K562 (cell line): ENCODE data around the gene IRAK2. TPM values are rescaled to one million over a fixed set of nuclear protein-coding genes. Genes with fewer than 3 reads are reported as not detected.

Source experiments
- DPF2 ChIP-seq: fragments of 450-650 bp; IDR thresholded peaks from 2 replicates; pipeline ENCODE4 v1.6.1; 2016
- EGR1 ChIP-seq: fragments of 450-650 bp; conservative IDR thresholded peaks from 2 replicates; pipeline ENCODE4 v1.6.1; 2017; ENCODE audit warnings: mild to moderate bottlenecking
- HDGF ChIP-seq: fragments of 450-650 bp; IDR thresholded peaks from 2 replicates; pipeline ENCODE4 v1.6.1; 2016
- NR2C1 ChIP-seq, 2 experiments: fragments of 450-650 bp; IDR thresholded peaks; 2 replicates each; pipeline ENCODE4 v1.6.1; 2017; ENCODE audit warnings: mild to moderate bottlenecking in 2 of 2, antibody characterized with exemption in 1 of 2, inconsistent platforms in 1 of 2, missing compliant biosample characterization in 1 of 2, missing genetic modification characterization in 1 of 2
- NRF1 ChIP-seq, 2 experiments: fragments of 450-650 bp; IDR thresholded peaks in 1 of 2; conservative IDR thresholded peaks in 1 of 2; 2 replicates each; pipeline ENCODE4 v1.6.1; 2014; ENCODE audit warnings: mild to moderate bottlenecking in 2 of 2
- polyA plus RNA-seq, 8 experiments: library from polyadenylated mRNA; depleted of rRNA in 4 of 8; stranded (reverse) in 5 of 8; unstranded in 3 of 8; fragments of >200 nt; fragmentation: Nextera tagmentation in 2 of 8; fragmentation: Illumina TruSeq in 1 of 8; extraction: Ambion mirVana in 2 of 8; extraction: Trizol in 1 of 8; gene quantifications; 2 replicates each; pipeline versions ENCODE4 v1.2.1 to v1.2.3, GENCODE V29; 2011 to 2014; ENCODE audit warnings: inconsistent platforms in 1 of 8, missing spikeins in 1 of 8
- total RNA-seq, 7 experiments: library from RNA; depleted of rRNA in 6 of 7; stranded (reverse); fragments of >200 nt in 6 of 7; fragmentation: Illumina TruSeq in 2 of 7; extraction: Trizol in 2 of 7; gene quantifications; 2 replicates each; pipeline versions ENCODE4 v1.2.1 to v1.2.3, GENCODE V29; 2011 to 2021; ENCODE audit warnings: low replicate concordance in 1 of 7
- TF ChIP-seq, protein P1 (sequence below), 2 experiments: IDR thresholded peaks in 1 of 2; conservative IDR thresholded peaks in 1 of 2; 2 replicates each; pipeline ENCODE4 v1.6.1; 2016; ENCODE audit warnings: low read depth in 2 of 2, mild to moderate bottlenecking in 1 of 2, missing compliant biosample characterization in 1 of 2, missing genetic modification characterization in 1 of 2, moderate library complexity in 1 of 2
- TF ChIP-seq, protein P2 (sequence below): fragments of 450-650 bp; IDR thresholded peaks from 2 replicates; pipeline ENCODE4 v1.6.1; 2014; ENCODE audit warnings: low read depth, mild to moderate bottlenecking, moderate library complexity, borderline replicate concordance
- TF ChIP-seq, protein P3 (sequence below), 2 experiments: fragments of 450-650 bp; formaldehyde crosslinking in 1 of 2; IDR thresholded peaks; 2 replicates each; pipeline versions ENCODE4 v1.4.0 to v1.6.1; 2014 to 2020; ENCODE audit warnings: mild to moderate bottlenecking in 2 of 2, borderline replicate concordance in 1 of 2, low read depth in 1 of 2
- TF ChIP-seq, protein P4 (sequence below): sonication (generic); formaldehyde crosslinking; IDR thresholded peaks from 2 replicates; pipeline ENCODE4 v1.8.0; 2023; ENCODE audit warnings: mild to moderate bottlenecking, missing genetic modification reagents
- TF ChIP-seq, protein P5 (sequence below): fragments of 250-450 bp; sonication (Bioruptor Pico); IDR thresholded peaks from 2 replicates; pipeline ENCODE4 v1.5.0; 2020; ENCODE audit warnings: mild to moderate bottlenecking

The IRAK2 gene
- total and polyA plus RNA-seq, 9 of the 15 experiments (the other 6 are each of a cell fraction or from before 2014, with no cell fraction given): 0.42 to 4.4 (median 2.7) TPM

DNA sequence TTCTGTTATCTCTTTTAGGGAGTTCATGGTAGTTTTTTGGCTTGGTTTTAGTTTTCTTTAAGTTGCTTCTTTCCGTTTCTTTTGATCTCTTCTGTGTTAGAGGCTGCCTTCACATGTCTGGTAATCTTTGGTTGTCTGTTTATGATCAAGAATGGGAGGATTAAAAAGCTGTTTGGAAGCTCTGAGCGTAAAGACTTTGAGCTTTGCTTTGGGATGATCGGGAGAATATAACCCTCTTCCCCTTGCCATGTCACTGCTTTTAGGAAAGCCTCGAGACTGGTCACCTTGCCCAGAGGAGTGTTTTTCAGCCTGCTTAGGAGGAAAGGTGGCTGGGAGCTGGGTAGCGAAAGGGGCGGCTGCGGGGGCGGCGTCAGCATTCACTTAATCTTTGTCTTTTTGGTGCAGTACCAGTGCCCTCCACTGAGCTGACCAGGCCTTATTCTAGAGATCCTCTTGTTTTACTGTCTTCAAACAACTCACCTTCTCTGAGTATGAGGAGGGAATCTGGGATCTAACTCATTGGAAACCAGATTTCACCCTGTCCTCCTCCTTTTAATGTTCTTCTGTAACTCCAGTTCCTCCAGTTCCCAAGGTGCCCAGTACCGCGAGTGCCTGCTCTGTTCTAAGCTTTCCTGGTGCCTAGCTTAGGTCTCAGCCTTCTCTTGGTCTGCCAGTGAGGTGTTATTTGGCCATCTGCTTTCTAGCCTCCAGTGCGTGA lies 99.1 kb downstream of the IRAK2 start (continued):
- TF ChIP-seq, protein P1, sequence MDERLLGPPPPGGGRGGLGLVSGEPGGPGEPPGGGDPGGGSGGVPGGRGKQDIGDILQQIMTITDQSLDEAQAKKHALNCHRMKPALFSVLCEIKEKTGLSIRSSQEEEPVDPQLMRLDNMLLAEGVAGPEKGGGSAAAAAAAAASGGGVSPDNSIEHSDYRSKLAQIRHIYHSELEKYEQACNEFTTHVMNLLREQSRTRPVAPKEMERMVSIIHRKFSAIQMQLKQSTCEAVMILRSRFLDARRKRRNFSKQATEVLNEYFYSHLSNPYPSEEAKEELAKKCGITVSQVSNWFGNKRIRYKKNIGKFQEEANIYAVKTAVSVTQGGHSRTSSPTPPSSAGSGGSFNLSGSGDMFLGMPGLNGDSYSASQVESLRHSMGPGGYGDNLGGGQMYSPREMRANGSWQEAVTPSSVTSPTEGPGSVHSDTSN (CRISPR knock-in tag; IDR thresholded peaks at IDR 0.05; ENCODE audit: low read depth): no peak
- TF ChIP-seq, protein P1 (tag; conservative IDR thresholded peaks at IDR 0.05; ENCODE audit: low read depth): peak; percentile 74
- TF ChIP-seq HDGF (peak; percentile 20; the same call in 1 of the 2 replicates), NRF1 (conservative IDR thresholded peaks at IDR 0.05 in 1 of 2, IDR thresholded peaks at IDR 0.05 in 1 of 2) (0 out of 4 replicates have a peak, but pooled peaks of 1 of the 2 experiments have one; percentile 27), DPF2 (0 out of 2 replicates have a peak, but pooled peaks have one; percentile 32), NR2C1 (IDR thresholded peaks at IDR 0.05) (no peak), NR2C1 (tag; IDR thresholded peaks at IDR 0.05) (no peak), EGR1 (peak; percentile 96)
- TF ChIP-seq, protein P2, sequence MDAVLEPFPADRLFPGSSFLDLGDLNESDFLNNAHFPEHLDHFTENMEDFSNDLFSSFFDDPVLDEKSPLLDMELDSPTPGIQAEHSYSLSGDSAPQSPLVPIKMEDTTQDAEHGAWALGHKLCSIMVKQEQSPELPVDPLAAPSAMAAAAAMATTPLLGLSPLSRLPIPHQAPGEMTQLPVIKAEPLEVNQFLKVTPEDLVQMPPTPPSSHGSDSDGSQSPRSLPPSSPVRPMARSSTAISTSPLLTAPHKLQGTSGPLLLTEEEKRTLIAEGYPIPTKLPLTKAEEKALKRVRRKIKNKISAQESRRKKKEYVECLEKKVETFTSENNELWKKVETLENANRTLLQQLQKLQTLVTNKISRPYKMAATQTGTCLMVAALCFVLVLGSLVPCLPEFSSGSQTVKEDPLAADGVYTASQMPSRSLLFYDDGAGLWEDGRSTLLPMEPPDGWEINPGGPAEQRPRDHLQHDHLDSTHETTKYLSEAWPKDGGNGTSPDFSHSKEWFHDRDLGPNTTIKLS: no peak
- TF ChIP-seq, protein P3, sequence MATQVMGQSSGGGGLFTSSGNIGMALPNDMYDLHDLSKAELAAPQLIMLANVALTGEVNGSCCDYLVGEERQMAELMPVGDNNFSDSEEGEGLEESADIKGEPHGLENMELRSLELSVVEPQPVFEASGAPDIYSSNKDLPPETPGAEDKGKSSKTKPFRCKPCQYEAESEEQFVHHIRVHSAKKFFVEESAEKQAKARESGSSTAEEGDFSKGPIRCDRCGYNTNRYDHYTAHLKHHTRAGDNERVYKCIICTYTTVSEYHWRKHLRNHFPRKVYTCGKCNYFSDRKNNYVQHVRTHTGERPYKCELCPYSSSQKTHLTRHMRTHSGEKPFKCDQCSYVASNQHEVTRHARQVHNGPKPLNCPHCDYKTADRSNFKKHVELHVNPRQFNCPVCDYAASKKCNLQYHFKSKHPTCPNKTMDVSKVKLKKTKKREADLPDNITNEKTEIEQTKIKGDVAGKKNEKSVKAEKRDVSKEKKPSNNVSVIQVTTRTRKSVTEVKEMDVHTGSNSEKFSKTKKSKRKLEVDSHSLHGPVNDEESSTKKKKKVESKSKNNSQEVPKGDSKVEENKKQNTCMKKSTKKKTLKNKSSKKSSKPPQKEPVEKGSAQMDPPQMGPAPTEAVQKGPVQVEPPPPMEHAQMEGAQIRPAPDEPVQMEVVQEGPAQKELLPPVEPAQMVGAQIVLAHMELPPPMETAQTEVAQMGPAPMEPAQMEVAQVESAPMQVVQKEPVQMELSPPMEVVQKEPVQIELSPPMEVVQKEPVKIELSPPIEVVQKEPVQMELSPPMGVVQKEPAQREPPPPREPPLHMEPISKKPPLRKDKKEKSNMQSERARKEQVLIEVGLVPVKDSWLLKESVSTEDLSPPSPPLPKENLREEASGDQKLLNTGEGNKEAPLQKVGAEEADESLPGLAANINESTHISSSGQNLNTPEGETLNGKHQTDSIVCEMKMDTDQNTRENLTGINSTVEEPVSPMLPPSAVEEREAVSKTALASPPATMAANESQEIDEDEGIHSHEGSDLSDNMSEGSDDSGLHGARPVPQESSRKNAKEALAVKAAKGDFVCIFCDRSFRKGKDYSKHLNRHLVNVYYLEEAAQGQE (IDR thresholded peaks at IDR 0.05; ENCODE audit: borderline replicate concordance): 0 out of 2 replicates have a peak, but pooled peaks have one; percentile 4
- TF ChIP-seq, protein P3 (CRISPR knock-in tag; IDR thresholded peaks at IDR 0.05; ENCODE audit: low read depth): no peak
- TF ChIP-seq, protein P4, sequence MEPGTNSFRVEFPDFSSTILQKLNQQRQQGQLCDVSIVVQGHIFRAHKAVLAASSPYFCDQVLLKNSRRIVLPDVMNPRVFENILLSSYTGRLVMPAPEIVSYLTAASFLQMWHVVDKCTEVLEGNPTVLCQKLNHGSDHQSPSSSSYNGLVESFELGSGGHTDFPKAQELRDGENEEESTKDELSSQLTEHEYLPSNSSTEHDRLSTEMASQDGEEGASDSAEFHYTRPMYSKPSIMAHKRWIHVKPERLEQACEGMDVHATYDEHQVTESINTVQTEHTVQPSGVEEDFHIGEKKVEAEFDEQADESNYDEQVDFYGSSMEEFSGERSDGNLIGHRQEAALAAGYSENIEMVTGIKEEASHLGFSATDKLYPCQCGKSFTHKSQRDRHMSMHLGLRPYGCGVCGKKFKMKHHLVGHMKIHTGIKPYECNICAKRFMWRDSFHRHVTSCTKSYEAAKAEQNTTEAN (CRISPR knock-in tag): no peak
- TF ChIP-seq, protein P5, sequence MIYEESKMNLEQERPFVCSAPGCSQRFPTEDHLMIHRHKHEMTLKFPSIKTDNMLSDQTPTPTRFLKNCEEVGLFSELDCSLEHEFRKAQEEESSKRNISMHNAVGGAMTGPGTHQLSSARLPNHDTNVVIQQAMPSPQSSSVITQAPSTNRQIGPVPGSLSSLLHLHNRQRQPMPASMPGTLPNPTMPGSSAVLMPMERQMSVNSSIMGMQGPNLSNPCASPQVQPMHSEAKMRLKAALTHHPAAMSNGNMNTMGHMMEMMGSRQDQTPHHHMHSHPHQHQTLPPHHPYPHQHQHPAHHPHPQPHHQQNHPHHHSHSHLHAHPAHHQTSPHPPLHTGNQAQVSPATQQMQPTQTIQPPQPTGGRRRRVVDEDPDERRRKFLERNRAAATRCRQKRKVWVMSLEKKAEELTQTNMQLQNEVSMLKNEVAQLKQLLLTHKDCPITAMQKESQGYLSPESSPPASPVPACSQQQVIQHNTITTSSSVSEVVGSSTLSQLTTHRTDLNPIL (CRISPR knock-in tag): no peak
